GM12891 (cell line): ENCODE data around the gene MPDU1.

ENCODE experiments used
- POLR2A ChIP-seq: IDR thresholded peaks from 2 replicates; pipeline ENCODE4 v1.6.1; 2011; ENCODE audit warnings: low read depth, low read length, control low read depth
- POLR2AphosphoS5 ChIP-seq: IDR thresholded peaks from 2 replicates; pipeline ENCODE4 v1.6.1; 2011; ENCODE audit warnings: low read depth, low read length, control low read depth
- POU2F2 ChIP-seq: IDR thresholded peaks from 2 replicates; pipeline ENCODE4 v1.6.1; 2011; ENCODE audit warnings: low read depth, mild to moderate bottlenecking, control low read depth, low read length, moderate library complexity
- SPI1 ChIP-seq: IDR thresholded peaks from 2 replicates; pipeline ENCODE4 v1.6.1; 2011; ENCODE audit warnings: low read depth, low read length, control low read depth
- TAF1 ChIP-seq: IDR thresholded peaks from 2 replicates; pipeline ENCODE4 v1.6.1; 2011; ENCODE audit warnings: low read depth, low read length, control low read depth

- TF ChIP-seq POLR2A = peak; percentile 49; the same call in 1 of the 2 replicates
- TF ChIP-seq TAF1 = no peak
- no peak for TF ChIP-seq POLR2AphosphoS5
- no peak for TF ChIP-seq POU2F2
- no peak for TF ChIP-seq SPI1
These were observed 43.8 kb downstream of the MPDU1 start, which contains the start of gene SAT2 for GRCh38 chr17:7627250-7628121.
